Measurements from ENCODE around the gene EMP1.

Gene EMP1, protein sequence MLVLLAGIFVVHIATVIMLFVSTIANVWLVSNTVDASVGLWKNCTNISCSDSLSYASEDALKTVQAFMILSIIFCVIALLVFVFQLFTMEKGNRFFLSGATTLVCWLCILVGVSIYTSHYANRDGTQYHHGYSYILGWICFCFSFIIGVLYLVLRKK
- 0.83 to 1.7 reads per million in 2 donors for total RNA-seq

DNA sequence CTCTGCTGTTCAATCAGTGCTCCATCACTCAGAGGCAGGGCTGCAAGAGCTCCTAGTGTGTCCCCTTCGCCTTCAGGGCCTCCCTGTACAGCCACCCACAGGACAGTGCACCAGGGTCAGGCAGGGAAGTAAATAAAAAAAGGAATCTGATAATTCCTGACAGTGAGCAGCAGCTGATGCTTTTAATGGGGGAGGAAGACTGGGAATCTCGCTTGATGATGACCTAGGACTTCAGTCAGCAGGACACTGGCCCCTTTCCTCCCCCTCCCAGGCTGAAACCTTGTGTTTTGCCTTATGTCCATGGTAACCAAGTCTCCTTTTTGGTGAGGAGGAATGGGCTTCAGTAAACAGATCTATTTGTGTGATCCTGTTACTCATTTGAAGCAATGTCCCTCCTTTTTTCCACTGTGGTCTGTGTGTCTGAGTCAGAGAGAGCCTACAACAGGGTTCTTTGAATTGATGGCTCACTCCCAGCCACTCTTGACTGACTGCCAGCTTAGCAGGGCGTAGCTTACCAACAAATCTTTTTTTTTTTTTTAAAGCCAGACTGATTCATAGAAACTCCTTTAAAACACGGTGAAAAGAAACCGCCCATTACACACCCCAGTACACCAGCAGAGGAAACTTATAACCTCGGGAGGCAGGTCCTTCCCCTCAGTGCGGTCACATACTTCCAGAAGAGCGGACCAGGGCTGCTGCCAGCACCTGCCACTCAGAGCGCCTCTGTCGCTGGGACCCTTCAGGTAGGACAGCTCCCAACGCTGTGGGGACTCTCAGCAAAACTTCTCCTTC is at the start of gene EMP1:
Gene EMP1, plus strand, starts transcription at position 597 of the 792 bp plus-strand sequence. CDS start 14,785 bp downstream, outside the sequence.
- DNase-seq = no peak

DNA sequence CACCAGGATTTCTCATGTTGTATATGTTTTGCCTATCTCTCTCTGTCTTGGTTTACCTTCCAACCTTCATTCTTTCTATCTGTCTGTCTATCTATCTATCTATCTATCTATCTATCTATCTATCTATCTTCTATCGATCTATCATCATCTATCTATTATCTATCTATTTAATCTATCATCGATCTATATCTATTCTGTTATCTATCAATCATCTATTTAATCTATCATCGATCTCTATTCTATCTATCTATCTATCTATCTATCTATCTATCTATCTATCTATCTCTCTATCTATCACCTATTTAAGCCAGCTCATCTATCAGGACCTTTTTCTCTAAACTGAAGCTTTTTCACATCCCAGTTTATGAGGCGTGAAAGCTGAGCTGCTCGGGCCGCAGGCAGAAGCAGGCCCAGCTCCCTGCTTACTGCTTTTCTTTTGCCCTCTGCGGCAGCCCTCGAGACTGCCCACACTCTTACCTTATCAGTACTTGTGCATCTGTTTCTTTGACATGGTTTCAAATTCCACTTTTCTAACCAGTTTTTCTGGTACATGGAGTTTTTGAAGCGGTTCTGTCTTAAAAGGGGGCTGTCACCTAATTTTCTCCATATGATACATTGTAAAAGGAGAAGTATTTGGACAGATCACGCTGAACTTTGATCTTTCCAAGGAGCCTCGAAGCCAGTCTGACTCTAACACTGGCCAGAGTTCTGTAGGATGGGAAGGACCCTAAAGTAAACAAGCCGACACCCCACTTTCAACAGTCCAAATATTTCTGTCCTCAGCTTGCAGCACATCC is 48.6 kb upstream of the EMP1 start:
- no peak for DNase-seq

DNA sequence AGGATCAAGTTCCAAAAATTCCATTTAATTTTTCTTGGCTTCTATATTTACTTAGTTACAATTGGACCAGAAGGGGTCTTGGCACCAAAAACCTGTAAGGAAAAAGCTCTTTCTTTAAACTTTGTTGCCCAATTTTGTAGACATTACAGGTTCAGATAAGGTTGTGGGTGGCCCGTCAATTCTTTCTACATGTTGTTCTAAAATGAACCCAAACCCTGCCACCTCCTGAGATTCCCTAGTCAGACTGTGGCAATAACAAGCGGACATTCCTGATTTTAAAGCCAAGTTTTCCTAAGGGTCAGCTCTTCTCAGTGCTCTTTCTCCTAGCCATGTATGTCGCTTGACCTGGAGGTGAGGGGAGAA is 48.1 kb upstream of the EMP1 start:
- DNase-seq = no peak

DNA sequence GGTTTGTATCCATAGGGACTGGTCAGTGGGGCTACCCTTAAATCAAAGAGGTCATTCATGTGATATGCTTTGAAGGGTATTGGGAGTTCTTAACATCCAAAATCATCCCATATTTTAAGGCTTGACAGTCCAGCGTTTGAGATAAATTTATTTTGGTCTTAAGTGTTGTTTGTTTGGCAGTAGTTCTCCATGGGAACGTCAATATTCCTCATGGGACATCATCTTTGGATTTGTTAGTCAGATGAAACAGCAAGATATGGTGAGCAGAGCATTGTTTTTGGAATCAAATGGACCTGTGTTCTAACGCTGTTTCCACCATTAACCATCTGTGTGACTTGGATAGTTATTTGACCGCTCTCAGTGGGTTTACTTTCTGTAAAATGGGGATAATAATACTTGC is 47.1 kb upstream of the EMP1 start:
- DNase-seq = no peak

DNA sequence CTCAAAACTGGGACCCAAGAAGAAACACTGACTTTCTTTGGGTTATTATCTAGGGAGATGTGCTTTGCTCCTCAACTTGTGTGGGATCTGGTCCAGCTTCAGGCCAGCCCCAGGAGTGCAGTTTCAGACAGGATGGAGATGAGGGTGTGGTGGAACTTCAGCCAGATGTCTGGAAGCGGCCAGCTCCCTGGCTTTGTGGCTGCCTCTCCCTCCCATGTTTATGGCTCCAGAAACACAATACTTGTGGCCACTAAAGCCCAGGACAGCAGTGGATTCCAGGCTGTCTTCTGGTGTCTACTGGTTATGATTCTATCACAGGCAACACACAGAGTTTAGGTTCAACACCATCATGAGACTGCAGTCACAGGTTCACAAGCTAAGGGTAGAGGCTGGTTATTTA is 44.2 kb upstream of the EMP1 start:
- DNase-seq = no peak

DNA sequence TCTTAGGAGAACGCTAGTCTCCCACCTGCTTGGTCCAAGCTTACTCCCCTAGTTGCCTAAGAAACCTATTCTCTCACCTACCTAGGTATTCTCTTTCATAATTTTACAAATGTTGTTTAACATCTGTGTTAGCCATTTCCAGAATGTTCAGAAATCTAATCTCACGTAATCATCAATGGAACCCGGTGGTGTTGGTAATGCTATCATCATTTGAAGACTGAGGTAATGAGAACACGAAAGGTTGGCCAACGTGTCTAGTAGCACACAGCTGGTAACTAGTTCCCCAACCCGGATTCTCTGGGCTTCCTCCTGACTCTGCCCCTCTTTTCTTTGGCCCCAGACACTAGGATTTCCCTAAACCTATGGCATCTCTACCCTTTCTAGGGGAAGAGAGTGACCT is 43.8 kb upstream of the EMP1 start:
- DNase-seq = no peak

DNA sequence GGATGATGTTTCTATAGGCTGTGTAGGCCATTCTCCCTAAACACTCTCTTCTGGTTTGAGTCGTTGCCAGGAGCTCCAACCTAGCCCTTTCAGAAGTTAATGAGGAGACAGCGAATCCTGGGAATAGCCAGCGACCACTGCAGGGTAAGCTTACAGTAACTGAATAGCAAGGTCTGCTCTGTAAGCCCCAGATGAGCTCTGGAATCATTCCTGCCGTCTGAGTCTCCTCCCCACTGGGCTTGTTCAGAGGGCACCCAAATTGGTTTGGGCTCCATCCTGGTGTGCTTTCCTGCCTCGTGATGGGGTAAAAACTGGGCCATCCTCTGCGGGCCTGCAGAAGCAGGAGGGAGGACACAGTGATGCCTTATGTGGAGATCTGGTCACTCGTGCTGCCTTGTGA is 43.3 kb upstream of the EMP1 start:
- no peak for DNase-seq

DNA sequence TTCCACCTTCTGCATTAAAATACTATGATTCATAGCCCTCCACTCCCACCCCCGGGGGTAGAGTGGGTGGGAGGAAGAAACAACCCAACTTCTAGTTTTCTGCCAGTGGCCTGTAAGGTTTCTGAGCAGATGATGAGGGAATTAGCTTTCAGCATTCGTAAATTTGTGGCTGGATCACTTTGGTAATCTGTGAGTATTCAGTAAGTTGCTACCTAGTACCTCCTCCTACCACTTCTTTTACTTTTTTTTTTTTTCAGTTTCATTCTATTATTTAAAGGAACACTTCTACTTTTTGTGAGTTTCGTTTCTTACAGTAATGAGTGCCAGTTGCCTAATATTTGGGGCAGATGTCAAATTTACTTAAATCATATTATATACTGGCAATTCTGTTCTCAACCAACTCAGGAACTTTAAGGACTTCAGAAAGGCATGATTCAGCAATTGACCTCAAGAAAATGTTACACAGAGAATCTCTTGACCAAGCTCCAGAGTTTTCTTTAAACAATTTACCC is 42.4 kb upstream of the EMP1 start:
- no peak for DNase-seq

DNA sequence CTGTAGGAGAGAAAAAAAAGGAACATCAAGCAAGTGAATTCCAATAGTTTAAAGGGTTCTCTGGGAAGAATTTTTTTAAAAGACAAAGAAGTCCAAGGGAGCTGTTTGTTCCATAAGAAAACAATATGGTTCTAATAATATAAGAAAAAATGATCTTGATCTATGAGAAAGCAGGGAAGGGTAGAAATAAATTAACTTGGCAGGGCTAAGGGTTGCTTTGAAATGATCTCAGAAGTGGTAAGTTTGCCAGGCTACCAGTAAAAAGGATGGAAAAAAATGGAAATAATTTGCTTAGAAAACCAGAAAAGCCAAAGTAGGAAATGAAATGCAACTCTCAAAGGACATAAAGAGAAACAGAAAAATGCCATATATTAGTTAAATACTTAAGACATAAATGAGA is 41.7 kb upstream of the EMP1 start:
- no peak for DNase-seq

DNA sequence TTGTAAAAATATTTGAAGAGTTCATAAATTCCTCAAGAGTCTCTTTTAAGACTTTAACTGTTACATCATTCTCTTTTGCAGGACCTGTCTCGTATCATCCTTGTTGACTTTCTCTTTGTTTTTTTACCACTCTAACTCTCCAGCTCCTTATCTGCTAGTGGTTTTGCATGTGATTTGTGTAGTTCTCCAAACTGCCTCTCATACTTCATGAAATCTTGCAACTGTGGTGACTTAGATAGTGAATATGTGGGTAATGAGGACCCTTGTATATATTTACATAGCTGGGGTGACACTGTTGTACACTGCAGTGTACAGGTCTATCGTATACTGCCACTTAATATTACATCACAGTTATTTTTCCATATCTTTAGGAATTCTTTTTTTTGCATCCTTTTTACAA is 40.2 kb upstream of the EMP1 start:
- no peak for DNase-seq

DNA sequence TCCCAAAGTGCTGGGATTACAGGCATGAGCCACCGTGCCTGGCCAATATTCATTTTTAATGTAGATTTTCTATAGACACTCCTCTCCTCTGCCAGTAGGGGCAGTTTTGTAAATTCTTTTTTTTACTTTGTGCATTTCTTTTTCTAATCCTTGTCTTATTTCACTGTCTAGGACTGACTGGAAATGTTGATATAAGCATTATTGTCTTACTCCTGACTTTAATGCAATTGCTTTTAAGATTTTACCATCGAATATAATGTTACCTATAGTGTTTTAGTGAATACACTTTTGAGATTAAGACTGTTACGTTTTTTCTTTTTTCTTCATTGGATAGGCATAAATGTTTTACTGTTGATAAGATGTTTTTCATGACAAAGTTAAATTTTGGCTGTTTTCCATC is 35.4 kb upstream of the EMP1 start:
- DNase-seq = no peak

DNA sequence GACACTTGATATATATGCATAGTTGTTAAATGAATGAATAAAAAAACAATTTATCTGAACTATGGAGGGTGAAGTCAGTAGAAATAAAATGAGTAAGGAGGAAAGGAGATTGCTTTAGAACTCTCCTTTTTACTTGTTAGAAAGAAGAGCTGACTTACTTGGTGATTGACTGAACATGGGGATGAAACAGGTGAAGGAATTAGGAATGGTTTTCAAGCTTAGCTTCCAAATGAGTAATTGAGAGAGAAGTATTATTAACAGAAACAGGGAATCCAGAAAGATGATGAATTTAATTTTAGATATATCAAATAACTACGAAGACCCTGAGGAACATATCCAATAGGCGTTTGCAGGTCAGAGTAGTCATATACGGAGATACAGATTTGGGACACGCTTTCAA is 33.6 kb upstream of the EMP1 start:
- no peak for DNase-seq

DNA sequence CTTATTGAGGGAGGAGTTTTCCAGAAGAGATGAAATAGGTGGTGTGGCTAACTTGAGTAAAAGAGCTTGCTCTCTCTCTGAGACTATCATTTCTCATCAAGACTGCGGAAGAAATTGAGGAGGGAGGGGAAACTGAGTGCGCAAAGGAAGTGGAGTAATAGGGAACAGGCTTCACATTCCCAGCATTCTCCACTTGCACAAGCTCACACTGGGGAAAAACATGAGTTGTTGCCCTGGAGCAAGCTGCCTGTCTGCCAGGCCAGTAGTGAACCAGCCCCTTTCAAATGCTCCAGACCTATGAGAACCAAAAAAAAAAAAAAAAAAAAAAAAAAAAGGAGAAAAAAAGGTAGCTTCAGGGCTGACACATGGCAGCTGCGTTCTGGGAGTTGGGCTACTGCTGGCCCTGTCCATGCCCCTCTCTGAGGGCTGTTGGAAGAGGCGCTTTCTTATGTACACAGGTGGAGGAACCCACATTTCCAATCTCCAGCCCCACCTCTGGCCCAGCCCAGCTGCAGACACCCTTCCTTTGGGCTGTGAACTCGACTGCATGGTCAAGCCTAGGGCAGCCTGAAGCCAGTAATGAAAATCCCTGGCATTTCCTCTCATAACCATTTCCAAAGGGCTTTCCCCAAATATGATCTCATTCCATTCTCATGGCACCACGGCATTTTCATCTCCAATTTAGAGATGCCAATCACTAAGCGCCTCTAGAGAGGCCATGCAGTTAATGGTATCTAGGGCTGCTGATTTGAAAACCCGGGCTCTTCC is 32.5 kb upstream of the EMP1 start:
- DNase-seq = no peak

DNA sequence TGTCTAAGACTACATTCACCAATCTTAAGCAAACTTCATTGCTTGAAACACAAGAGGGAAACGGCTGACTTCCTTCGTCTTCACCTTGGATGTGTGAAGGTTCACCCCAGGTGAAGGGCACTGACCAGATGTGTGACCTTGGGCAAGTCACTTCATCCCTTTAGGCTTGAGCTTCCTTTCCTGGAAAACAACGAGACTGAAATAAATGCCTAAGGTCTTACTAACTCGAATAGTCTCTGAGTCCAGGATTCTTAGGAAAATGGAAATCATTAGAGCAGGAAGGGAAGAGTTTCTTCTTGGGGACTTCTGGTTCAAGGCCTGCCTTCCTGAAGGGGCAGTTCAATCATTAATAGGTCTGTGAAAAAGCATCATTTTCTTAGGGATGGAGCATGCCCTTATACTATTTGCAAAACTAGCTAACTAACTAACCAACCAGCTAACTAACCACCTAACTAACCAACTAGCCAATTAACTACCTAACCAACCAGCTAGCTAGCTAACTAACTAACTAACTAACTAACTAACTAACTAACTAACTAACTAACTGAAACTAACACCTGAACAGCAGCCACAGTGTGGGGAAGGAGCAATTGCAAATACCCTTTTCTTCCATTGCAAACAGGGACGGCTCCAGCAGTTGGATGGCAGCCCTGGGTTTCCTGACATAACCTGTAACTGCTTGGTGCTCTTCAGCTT is 31.5 kb upstream of the EMP1 start:
- no peak for DNase-seq

DNA sequence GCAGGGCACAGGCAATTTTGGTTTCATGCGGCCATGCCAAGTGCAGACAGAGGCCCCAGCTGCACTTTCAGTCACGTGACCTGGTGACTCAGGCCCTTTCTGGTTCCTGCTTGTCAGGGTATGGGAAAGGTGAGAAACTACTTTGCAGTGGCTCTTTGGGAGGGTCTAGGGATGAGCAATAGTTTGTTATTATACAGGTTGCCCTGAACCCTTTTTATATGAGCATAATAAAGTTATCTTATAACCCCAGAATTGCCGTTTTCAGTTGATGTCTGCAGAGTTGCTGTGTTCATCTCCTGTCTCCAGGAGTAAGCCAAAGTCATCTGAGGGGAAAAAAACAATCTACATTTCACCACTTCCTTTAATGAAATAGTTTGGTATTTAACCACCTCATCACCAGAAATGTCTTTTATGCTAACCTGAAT is 30.9 kb upstream of the EMP1 start:
- no peak for DNase-seq

DNA sequence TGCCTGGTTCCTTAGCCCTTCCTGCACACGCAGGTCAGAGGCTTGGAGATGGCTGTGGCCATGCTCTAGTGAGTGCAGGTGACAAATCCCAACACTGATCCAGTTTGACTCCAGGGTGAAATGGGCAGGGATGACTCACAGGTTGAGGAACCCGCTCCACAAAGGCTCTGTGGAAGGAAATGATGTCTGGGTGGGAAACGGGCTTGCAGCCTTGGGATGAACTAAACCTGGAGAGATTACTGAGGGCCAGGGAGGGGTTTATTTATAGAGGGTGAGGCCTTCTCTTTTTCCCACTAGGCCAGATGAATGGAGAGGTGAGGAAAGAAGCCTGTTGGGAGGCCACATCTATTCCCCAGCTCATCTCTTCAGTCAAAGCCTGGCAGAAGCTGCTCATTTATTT is 29.3 kb upstream of the EMP1 start:
- no peak for DNase-seq

DNA sequence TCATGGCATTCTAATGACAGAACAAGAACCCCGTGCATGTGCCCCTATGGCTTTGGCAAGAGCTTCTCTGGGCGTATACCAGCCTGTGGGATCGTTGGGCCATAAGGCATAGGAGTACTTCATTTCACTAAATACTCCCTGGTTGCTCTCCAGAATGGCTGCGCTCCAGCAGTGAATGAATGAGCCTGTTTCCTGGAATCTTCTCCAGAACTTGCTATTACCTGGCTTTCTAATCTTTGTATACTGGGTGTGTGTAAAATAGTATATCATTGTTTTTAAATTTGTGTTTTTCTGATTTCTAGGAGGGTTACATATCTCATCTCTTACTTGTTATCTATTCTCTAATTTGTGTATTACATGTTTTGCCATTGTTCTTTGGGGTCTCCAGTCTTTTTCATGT is 28.6 kb upstream of the EMP1 start:
- DNase-seq = no peak

DNA sequence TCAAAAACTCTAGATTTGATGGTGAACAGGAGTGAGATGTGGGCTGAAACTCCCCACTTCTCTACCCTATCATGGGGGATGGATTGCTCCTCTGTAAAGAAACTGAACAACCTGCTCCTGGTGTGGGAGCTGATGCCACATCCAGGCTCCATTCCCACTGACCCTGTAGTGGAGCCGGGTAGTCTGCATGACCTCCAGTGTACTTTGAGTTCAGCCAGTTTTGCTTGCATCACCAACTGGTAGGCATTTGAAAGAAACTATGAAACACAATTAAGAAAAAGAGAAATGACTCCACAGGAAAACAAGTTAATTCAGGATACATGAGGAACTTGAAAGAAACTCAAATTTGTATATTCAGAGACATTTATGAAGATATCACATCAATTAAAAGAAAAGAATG is 27.3 kb upstream of the EMP1 start:
- DNase-seq = no peak

DNA sequence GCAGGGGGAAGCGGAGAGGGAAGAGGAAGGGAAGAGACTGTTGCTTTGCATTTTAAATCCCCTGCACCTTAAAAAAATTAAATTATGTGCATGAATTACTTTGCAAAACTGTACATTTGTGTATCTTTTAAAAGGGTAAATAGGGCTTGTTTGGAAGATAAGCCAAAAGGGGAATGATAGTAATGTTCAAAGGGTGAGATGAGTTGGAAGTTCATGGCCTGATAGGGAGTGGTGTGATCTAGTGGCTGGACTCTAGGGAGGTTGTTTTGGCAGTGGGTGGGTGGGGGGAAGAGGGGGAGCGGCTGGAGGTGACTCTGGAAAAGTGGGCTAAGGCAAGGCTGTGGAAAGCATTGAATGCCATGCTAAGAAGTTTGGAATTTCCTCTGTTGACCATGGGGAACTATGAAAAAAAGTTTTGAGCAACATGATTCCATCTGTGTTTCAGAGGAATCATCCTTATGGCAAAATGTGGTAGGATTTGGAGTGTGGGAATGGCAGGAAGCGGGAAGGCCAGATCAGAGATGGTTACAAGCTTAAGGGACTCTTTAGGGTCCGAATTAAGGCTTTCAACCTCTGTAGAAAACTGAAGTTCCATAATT is 25.5 kb upstream of the EMP1 start:
- DNase-seq = no peak

DNA sequence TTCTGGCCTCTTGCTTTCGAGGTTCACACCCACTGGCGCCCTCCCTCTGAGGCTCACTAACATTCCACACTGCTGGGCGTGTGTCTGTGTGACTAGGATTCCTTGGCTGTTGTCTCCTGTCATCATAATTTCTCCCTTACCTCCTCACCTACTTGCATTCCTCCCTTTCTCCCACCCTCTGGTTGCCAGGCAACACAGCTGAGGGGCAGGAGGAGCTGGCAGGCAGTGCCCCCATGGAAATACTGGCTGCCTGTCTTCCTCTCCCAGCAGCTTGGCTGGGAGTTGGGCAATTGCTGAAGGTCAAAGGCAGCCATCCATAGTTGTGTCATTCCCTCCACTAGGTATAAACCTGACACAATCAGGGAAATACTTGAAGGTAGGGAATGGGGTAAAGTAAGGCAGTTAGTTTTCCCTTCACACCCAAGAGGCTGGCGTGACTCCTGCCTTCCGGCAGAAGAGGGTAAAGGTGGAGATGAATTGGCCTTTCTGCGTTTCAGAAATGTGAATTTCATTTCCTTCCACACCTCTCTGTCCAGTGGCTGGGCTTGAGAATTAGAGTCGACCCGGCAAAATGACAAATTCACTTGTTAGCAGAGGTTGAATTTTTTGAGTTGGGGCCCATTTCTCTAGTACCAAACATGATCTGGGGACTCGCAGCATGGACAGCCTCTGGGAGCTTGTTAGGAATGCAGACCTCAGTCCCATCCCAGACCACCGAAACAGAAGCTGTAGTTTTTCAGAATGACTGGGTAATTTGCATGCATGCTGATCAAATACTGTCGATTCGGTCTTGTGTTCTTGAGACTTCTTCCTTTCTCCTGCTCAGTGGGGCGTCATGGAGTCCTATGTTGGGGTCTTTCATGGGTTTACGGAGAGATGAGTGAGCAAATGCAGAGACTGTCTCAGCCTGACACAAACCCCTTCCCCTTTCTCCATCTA is 24.3 kb upstream of the EMP1 start:
- DNase-seq = no peak
